ENCODE results near the gene SGTA. TPM values are rescaled to one million over a fixed set of nuclear protein-coding genes. Genes with fewer than 3 reads are reported as not detected.

The SGTA gene
- total and polyA plus RNA-seq, 2 of the 13 experiments (the other 11 are each of a cell fraction or from before 2014, with no cell fraction given): 43.9 to 47.4 TPM

DNA sequence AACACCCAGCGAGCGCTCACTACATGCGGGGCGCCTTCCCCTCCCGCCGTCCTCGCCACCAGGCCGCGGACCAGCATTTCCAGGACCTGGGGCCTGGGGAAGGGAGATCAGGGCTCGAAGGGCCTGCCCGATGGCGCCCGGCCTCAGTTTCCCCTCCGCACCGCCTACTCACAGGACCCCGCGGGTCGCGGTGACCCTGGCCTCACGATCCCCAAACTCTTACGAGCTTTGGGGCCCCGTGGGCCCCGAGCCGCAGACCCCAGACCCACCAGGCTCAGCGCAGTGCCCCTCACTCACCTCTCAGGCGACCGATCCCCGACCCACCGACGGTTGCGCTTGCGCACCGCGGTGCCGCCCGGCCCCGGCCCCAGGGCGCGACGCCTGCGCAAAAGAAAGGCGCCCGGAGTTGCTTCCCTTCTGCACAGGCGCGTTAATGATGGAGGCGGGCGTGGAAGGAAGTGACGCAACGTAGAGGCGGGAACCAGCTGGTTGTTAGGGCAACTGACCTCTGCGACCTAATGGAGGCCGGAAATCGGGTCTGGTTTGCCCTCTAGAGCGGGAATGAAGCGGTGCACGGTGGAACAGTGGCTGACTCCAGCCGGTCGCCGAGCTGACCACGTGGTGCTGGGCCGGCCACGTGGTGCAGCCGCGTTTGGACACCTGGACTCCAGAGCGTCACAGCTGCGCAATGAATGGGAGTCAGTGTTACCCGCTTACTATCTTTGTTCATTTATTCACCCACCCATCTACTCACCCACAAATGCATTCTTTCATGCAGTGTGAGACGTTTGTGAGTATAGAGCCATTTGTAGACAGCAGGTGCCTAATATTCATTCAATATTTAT, at the start of gene SGTA (continued):
- TF ChIP-seq, protein P1, sequence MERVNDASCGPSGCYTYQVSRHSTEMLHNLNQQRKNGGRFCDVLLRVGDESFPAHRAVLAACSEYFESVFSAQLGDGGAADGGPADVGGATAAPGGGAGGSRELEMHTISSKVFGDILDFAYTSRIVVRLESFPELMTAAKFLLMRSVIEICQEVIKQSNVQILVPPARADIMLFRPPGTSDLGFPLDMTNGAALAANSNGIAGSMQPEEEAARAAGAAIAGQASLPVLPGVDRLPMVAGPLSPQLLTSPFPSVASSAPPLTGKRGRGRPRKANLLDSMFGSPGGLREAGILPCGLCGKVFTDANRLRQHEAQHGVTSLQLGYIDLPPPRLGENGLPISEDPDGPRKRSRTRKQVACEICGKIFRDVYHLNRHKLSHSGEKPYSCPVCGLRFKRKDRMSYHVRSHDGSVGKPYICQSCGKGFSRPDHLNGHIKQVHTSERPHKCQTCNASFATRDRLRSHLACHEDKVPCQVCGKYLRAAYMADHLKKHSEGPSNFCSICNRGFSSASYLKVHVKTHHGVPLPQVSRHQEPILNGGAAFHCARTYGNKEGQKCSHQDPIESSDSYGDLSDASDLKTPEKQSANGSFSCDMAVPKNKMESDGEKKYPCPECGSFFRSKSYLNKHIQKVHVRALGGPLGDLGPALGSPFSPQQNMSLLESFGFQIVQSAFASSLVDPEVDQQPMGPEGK (CRISPR knock-in tag; IDR thresholded peaks at IDR 0.05): 0 out of 2 replicates have a peak, but pooled peaks have one; percentile 45
- peak; percentile 95 for TF ChIP-seq ZNF343 (CRISPR knock-in tag; IDR thresholded peaks at IDR 0.05)
- 0 out of 2 replicates have a peak, but pooled peaks have one; percentile 24 for TF ChIP-seq TBX3 (IDR thresholded peaks at IDR 0.05; ENCODE audit: borderline replicate concordance)
- peak; percentile 34 for TF ChIP-seq XRCC5 (optimal IDR thresholded peaks at IDR 0.05; ENCODE audit: low read length)
- no peak for TF ChIP-seq HNRNPK (IDR thresholded peaks at IDR 0.05; ENCODE audit: low read depth, low read length, poor library complexity, severe bottlenecking)
- TF ChIP-seq ZNF598 (CRISPR knock-in tag; IDR thresholded peaks at IDR 0.05; ENCODE audit: borderline replicate concordance): peak; percentile 59; the same call in 1 of the 2 replicates
- no peak for TF ChIP-seq TBP (CRISPR knock-in tag; IDR thresholded peaks at IDR 0.05)
- TF ChIP-seq PHF20 (CRISPR knock-in tag; IDR thresholded peaks at IDR 0.05): peak; percentile 88
- TF ChIP-seq ZFYVE20 (CRISPR knock-in tag; IDR thresholded peaks at IDR 0.05; ENCODE audit: borderline replicate concordance, low read depth): no peak
- peak; percentile 86; the same call in 1 of the 2 replicates for TF ChIP-seq NR1H2 (CRISPR knock-in tag; IDR thresholded peaks at IDR 0.05; ENCODE audit: borderline replicate concordance, low read depth)
- TF ChIP-seq WIZ (CRISPR knock-in tag; IDR thresholded peaks at IDR 0.05): peak; percentile 76; the same call in 1 of the 2 replicates
- TF ChIP-seq KLF11 (CRISPR knock-in tag; IDR thresholded peaks at IDR 0.05): peak; percentile 95; the same call in 1 of the 2 replicates
- TF ChIP-seq KLF16 (CRISPR knock-in tag; IDR thresholded peaks at IDR 0.05): peak in 1 of 2 experiments; percentile 94; a peak in 2 of 4 replicates
- TF ChIP-seq, protein P2, sequence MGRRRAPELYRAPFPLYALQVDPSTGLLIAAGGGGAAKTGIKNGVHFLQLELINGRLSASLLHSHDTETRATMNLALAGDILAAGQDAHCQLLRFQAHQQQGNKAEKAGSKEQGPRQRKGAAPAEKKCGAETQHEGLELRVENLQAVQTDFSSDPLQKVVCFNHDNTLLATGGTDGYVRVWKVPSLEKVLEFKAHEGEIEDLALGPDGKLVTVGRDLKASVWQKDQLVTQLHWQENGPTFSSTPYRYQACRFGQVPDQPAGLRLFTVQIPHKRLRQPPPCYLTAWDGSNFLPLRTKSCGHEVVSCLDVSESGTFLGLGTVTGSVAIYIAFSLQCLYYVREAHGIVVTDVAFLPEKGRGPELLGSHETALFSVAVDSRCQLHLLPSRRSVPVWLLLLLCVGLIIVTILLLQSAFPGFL (CRISPR knock-in tag; IDR thresholded peaks at IDR 0.05): peak; percentile 36; the same call in 1 of the 2 replicates
- no peak for TF ChIP-seq ZNF83 (CRISPR knock-in tag; IDR thresholded peaks at IDR 0.05; ENCODE audit: borderline replicate concordance)
- TF ChIP-seq ZNF75D (CRISPR knock-in tag; IDR thresholded peaks at IDR 0.05; ENCODE audit: borderline replicate concordance): peak; percentile 67; the same call in 1 of the 2 replicates
- TF ChIP-seq, protein P3, sequence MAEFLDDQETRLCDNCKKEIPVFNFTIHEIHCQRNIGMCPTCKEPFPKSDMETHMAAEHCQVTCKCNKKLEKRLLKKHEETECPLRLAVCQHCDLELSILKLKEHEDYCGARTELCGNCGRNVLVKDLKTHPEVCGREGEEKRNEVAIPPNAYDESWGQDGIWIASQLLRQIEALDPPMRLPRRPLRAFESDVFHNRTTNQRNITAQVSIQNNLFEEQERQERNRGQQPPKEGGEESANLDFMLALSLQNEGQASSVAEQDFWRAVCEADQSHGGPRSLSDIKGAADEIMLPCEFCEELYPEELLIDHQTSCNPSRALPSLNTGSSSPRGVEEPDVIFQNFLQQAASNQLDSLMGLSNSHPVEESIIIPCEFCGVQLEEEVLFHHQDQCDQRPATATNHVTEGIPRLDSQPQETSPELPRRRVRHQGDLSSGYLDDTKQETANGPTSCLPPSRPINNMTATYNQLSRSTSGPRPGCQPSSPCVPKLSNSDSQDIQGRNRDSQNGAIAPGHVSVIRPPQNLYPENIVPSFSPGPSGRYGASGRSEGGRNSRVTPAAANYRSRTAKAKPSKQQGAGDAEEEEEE (CRISPR knock-in tag; IDR thresholded peaks at IDR 0.05; ENCODE audit: borderline replicate concordance): no peak
- TF ChIP-seq JUND (CRISPR knock-in tag; IDR thresholded peaks at IDR 0.05): 0 out of 2 replicates have a peak, but pooled peaks have one; percentile 51
- peak; percentile 93 for TF ChIP-seq ZNF274 (CRISPR knock-in tag; IDR thresholded peaks at IDR 0.05)

Measured in HepG2 (cell line).